Cardiac fibroblast (primary cell): Measurements from ENCODE around the gene IL22RA1.

Source experiments
- DNase-seq, 2 donors: peaks; one replicate each; pipeline versions ENCODE4 v3.0.0 to v3.0.0-alpha.2; 2010; ENCODE audit warnings: low read depth in 2 of 2
- H3K4me3 ChIP-seq, 2 donors: replicated peaks in 1 of 2; 1 replicate in 1 of 2; 2 replicates in 1 of 2; pipeline ENCODE4 v1.5.1; 2011; ENCODE audit warnings: low read depth in 2 of 2, low read length in 2 of 2, mild to moderate bottlenecking in 2 of 2, moderate library complexity in 1 of 2
- CTCF ChIP-seq: IDR thresholded peaks from one replicate; pipeline ENCODE4 v1.5.1; 2011; ENCODE audit warnings: low read depth, mild to moderate bottlenecking, low read length, inconsistent platforms

The IL22RA1 gene

GRCh38 chr1:24085007-24085406 lies 57.9 kb downstream of the IL22RA1 start:
- no peak for DNase-seq
- no peak for TF ChIP-seq CTCF
- H3K4me3 ChIP-seq = no peak overlapping the region

- TF ChIP-seq CTCF = no peak
- H3K4me3 ChIP-seq = no peak overlapping the region
- DNase-seq = peak in 1 of 2 donors; percentile 5
Observed at GRCh38 chr1:24084050-24084449, 58.9 kb downstream of the IL22RA1 start.

- H3K4me3 ChIP-seq = no peak overlapping the region
- no peak for TF ChIP-seq CTCF
- no peak for DNase-seq
Observed at GRCh38 chr1:24082372-24082771, 60.6 kb downstream of the IL22RA1 start.

- no peak for DNase-seq
- no peak for TF ChIP-seq CTCF
- no peak overlapping the region for H3K4me3 ChIP-seq
Observed at GRCh38 chr1:24081190-24081589, 61.8 kb downstream of the IL22RA1 start.

DNA sequence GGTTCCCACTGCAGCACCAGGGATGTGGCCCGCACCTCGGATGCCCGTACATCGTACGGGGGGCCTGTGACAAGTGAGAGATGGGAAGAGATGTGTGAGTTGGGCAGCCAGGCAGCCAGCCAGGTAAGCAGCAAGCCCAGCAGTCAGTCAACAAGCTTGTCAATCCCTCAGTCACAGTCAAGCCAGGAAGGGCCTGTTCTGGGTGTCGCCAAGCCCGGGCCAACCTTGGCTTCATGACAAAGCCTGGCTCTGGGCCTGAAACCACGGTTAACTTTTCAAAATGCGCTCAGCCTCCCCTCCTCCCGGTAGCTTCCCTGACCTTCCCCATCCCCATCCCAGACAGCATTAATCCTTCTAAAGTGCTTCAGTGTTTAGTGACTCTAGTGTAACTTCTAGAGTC lies 62.8 kb downstream of the IL22RA1 start:
- no peak for DNase-seq
- no peak overlapping the region for H3K4me3 ChIP-seq
- no peak for TF ChIP-seq CTCF

- no peak for TF ChIP-seq CTCF
- H3K4me3 ChIP-seq = no peak overlapping the region
- DNase-seq = no peak
Observed at GRCh38 chr1:24077278-24077978, 65.5 kb downstream of the IL22RA1 start.

- TF ChIP-seq CTCF = no peak
- H3K4me3 ChIP-seq = no peak overlapping the region
- DNase-seq = no peak
Observed at GRCh38 chr1:24075946-24076345, 67.0 kb downstream of the IL22RA1 start.
